BLaER1 (cell line): ENCODE measurements around the gene HOXC4.

Source experiments
- H3K27ac ChIP-seq: shearing (Covaris generic); formaldehyde crosslinking; 2 replicates; pipeline ENCODE4 v1.8.1; 2022
- H3K27me3 ChIP-seq: shearing (Covaris generic); formaldehyde crosslinking; 2 replicates; pipeline ENCODE4 v1.8.1; 2022
- H3K36me3 ChIP-seq: shearing (Covaris generic); formaldehyde crosslinking; 2 replicates; pipeline ENCODE4 v1.8.1; 2022
- H3K4me1 ChIP-seq: shearing (Covaris generic); formaldehyde crosslinking; 2 replicates; pipeline ENCODE4 v1.8.1; 2022
- H3K4me2 ChIP-seq: shearing (Covaris generic); formaldehyde crosslinking; 2 replicates; pipeline ENCODE4 v1.8.1; 2022
- H3K4me3 ChIP-seq: shearing (Covaris generic); formaldehyde crosslinking; 2 replicates; pipeline ENCODE4 v1.8.1; 2022
- H3K9ac ChIP-seq: shearing (Covaris generic); formaldehyde crosslinking; 2 replicates; pipeline ENCODE4 v1.8.1; 2022
- H3K9me3 ChIP-seq: shearing (Covaris generic); formaldehyde crosslinking; 2 replicates; pipeline ENCODE4 v1.8.1; 2022
- H4K20me1 ChIP-seq: shearing (Covaris generic); formaldehyde crosslinking; 2 replicates; pipeline ENCODE4 v1.8.1; 2022
- Cebpa-rat ChIP-seq: shearing (Covaris generic); IDR thresholded peaks from 2 replicates; pipeline ENCODE4 v1.8.1; 2022

The HOXC4 gene

GRCh38 chr12:54053751-54054741, at the start of gene HOXC4:
Gene HOXC4, plus strand, starts transcription at chr12:54053835. Its CDS starts 88 bp downstream, at chr12:54053923.
- Histone ChIP-seq H3K9me3 (peaks cover 22% of the 10 kb centered on the region), H3K4me3 (no peak within 1 kb of the TSS), H3K4me2 (no peak within 1 kb of the TSS), H4K20me1 (peaks cover 83% of the 10 kb centered on the region), H3K27me3 (peaks cover 100% of the 10 kb centered on the region), H3K36me3 (no peaks in the 10 kb centered on the region), H3K4me1 (no peaks in the 10 kb centered on the region), H3K9ac (no peak within 1 kb of the TSS), H3K27ac (no peak within 1 kb of the TSS)
- no peak for TF ChIP-seq Cebpa-rat

- H3K4me3 ChIP-seq = no peak overlapping the region
- no peak overlapping the region for H3K9ac ChIP-seq
Measured at GRCh38 chr12:54004063-54004840, 49.4 kb upstream of the HOXC4 start.

GRCh38 chr12:54004841-54005530, 48.6 kb upstream of the HOXC4 start:
- Histone ChIP-seq H3K36me3 (no peaks in the 10 kb centered on the region), H3K4me2 (no peak overlapping the region), H3K9ac (no peak overlapping the region), H3K27me3 (peaks cover 100% of the 10 kb centered on the region), H3K27ac (no peak overlapping the region), H3K4me1 (peaks cover 4% of the 10 kb centered on the region; the same call in 1 of the 2 replicates), H4K20me1 (peaks cover 95% of the 10 kb centered on the region), H3K9me3 (peaks cover 5% of the 10 kb centered on the region; the same call in 1 of the 2 replicates), H3K4me3 (no peak overlapping the region)
- TF ChIP-seq Cebpa-rat = no peak

More at GRCh38 chr12:54004063-54004840, 49.4 kb upstream of the HOXC4 start:
- no peak for TF ChIP-seq Cebpa-rat
- H3K4me1 ChIP-seq = peaks cover 4% of the 10 kb centered on the region; the same call in 1 of the 2 replicates
- H3K4me2 ChIP-seq = no peak overlapping the region
- peaks cover 5% of the 10 kb centered on the region; the same call in 1 of the 2 replicates for H3K9me3 ChIP-seq
- H3K27me3 ChIP-seq = peaks cover 100% of the 10 kb centered on the region
- H3K27ac ChIP-seq = no peak overlapping the region
- peaks cover 93% of the 10 kb centered on the region for H4K20me1 ChIP-seq
- H3K36me3 ChIP-seq = no peaks in the 10 kb centered on the region

- H3K27ac ChIP-seq = no peak overlapping the region
- H3K4me1 ChIP-seq = peaks cover 4% of the 10 kb centered on the region; the same call in 1 of the 2 replicates
- peaks cover 95% of the 10 kb centered on the region for H4K20me1 ChIP-seq
- H3K36me3 ChIP-seq = no peaks in the 10 kb centered on the region
- H3K4me2 ChIP-seq = no peak overlapping the region
- peaks cover 100% of the 10 kb centered on the region for H3K27me3 ChIP-seq
- no peak overlapping the region for H3K9ac ChIP-seq
- no peak overlapping the region for H3K4me3 ChIP-seq
- H3K9me3 ChIP-seq = 0 out of 2 replicates have a peak, but pooled peaks cover under 1% of the 10 kb centered on the region
- TF ChIP-seq Cebpa-rat = no peak
Measured at GRCh38 chr12:54005531-54005852, 48.1 kb upstream of the HOXC4 start.

- no peaks in the 10 kb centered on the region for H3K36me3 ChIP-seq
- peaks cover 95% of the 10 kb centered on the region for H4K20me1 ChIP-seq
- peaks cover 100% of the 10 kb centered on the region for H3K27me3 ChIP-seq
- H3K4me3 ChIP-seq = peak overlapping the region; percentile 20; the same call in 1 of the 2 replicates
- no peak for TF ChIP-seq Cebpa-rat
- H3K9me3 ChIP-seq = no peaks in the 10 kb centered on the region
- peaks cover 4% of the 10 kb centered on the region; the same call in 1 of the 2 replicates for H3K4me1 ChIP-seq
- no peak overlapping the region for H3K27ac ChIP-seq
- peak overlapping the region; percentile 58 for H3K4me2 ChIP-seq
- H3K9ac ChIP-seq = no peak overlapping the region
Measured at GRCh38 chr12:54005853-54006558, 47.6 kb upstream of the HOXC4 start.

- H4K20me1 ChIP-seq = peaks cover 94% of the 10 kb centered on the region
- no peak overlapping the region for H3K27ac ChIP-seq
- no peak overlapping the region for H3K9ac ChIP-seq
- H3K4me1 ChIP-seq = peaks cover 4% of the 10 kb centered on the region; the same call in 1 of the 2 replicates
- 0 out of 2 replicates have a peak overlapping the region, but pooled peaks have one; percentile 20 for H3K4me3 ChIP-seq
- no peaks in the 10 kb centered on the region for H3K9me3 ChIP-seq
- no peak for TF ChIP-seq Cebpa-rat
- H3K4me2 ChIP-seq = peak overlapping the region; percentile 58
- no peaks in the 10 kb centered on the region for H3K36me3 ChIP-seq
- peaks cover 100% of the 10 kb centered on the region for H3K27me3 ChIP-seq
Measured at GRCh38 chr12:54006559-54007220, 46.9 kb upstream of the HOXC4 start.

GRCh38 chr12:54007538-54008259, 45.9 kb upstream of the HOXC4 start:
- Histone ChIP-seq H3K4me2 (no peak overlapping the region), H4K20me1 (peaks cover 93% of the 10 kb centered on the region), H3K4me1 (peaks cover 4% of the 10 kb centered on the region; the same call in 1 of the 2 replicates), H3K36me3 (no peaks in the 10 kb centered on the region), H3K27ac (no peak overlapping the region), H3K9ac (no peak overlapping the region), H3K27me3 (peaks cover 100% of the 10 kb centered on the region), H3K4me3 (no peak overlapping the region), H3K9me3 (no peaks in the 10 kb centered on the region)
- TF ChIP-seq Cebpa-rat = no peak

GRCh38 chr12:54008260-54008552, 45.4 kb upstream of the HOXC4 start:
- no peak for TF ChIP-seq Cebpa-rat
- Histone ChIP-seq H3K27me3 (peaks cover 100% of the 10 kb centered on the region), H3K9me3 (no peaks in the 10 kb centered on the region), H4K20me1 (peaks cover 93% of the 10 kb centered on the region), H3K4me3 (no peak overlapping the region), H3K4me2 (no peak overlapping the region), H3K27ac (no peak overlapping the region), H3K9ac (no peak overlapping the region), H3K36me3 (no peaks in the 10 kb centered on the region), H3K4me1 (peaks cover 4% of the 10 kb centered on the region; the same call in 1 of the 2 replicates)
